Natural killer cell (primary cell): ENCODE results near the gene YTHDF1. TPM values are rescaled to one million over a fixed set of nuclear protein-coding genes. Genes with fewer than 3 reads are reported as not detected.

Source experiments
- ATAC-seq, 3 donors: fragments of 150-1000 bp in 2 of 3; fragments of 200-7000 bp in 1 of 3; cut with Tn5 transposase; 1 replicate in 1 of 3; 2 replicates in 2 of 3; pipeline ENCODE4 v1.10.0; 2021; ENCODE audit warnings: mild to moderate bottlenecking in 2 of 3, moderate library complexity in 2 of 3
- DNase-seq, 2 donors: peaks; one replicate each; pipeline versions ENCODE4 v3.0.0 to v3.0.0-alpha.2; 2013 to 2021; ENCODE audit warnings: mixed read lengths in 1 of 2
- H3K27ac ChIP-seq: one replicate; pipeline ENCODE4 v1.5.1; 2013; ENCODE audit warnings: mild to moderate bottlenecking, low read length
- H3K27me3 ChIP-seq: one replicate; pipeline ENCODE4 v1.6.1; 2013; ENCODE audit warnings: low read length; ENCODE audit not compliant: control insufficient read depth, insufficient read depth
- H3K36me3 ChIP-seq: one replicate; pipeline ENCODE4 v1.6.1; 2013; ENCODE audit warnings: low read length; ENCODE audit not compliant: control insufficient read depth, insufficient read depth
- H3K4me1 ChIP-seq: one replicate; pipeline ENCODE4 v1.6.1; 2013; ENCODE audit warnings: low read length; ENCODE audit not compliant: control insufficient read depth, insufficient read depth
- H3K4me3 ChIP-seq: one replicate; pipeline ENCODE4 v1.5.1; 2013; ENCODE audit warnings: low read length
- H3K9me3 ChIP-seq: one replicate; pipeline ENCODE4 v1.6.1; 2013; ENCODE audit warnings: low read length; ENCODE audit not compliant: control insufficient read depth, insufficient read depth
- H3K27ac Mint-ChIP-seq, 2 donors: one replicate each; pipeline ENCODE4 v1.8.0; 2022; ENCODE audit warnings: mild to moderate bottlenecking in 2 of 2, mixed read lengths in 2 of 2, moderate library complexity in 1 of 2
- H3K27me3 Mint-ChIP-seq, 2 donors: one replicate each; pipeline ENCODE4 v1.8.0; 2022; ENCODE audit warnings: low read depth in 2 of 2, mixed read lengths in 2 of 2
- H3K36me3 Mint-ChIP-seq: one replicate; pipeline ENCODE4 v1.8.0; 2022; ENCODE audit warnings: mixed read lengths
- H3K4me1 Mint-ChIP-seq, 2 donors: one replicate each; pipeline ENCODE4 v1.8.0; 2022; ENCODE audit warnings: mixed read lengths in 2 of 2
- H3K4me3 Mint-ChIP-seq: one replicate; pipeline ENCODE4 v1.8.0; 2022; ENCODE audit warnings: mild to moderate bottlenecking, moderate library complexity, mixed read lengths
- H3K9me3 Mint-ChIP-seq, 2 donors: one replicate each; pipeline ENCODE4 v1.8.0; 2022; ENCODE audit warnings: mixed read lengths in 2 of 2
- WGBS: methylation state at CpG from one replicate; pipeline ENCODE4 v1.1.7; 2013; ENCODE audit warnings: missing lambda C conversion rate; ENCODE audit not compliant: insufficient coverage; 5-methylcytosine and 5-hydroxymethylcytosine counted together
- intact Hi-C: fragments of 100-400 bp; cut with micrococcal nuclease; formaldehyde crosslinking; loops from one replicate; pipeline ENCODE4 v1.14.2; 2022
- total RNA-seq, 4 donors: library from RNA; stranded (reverse); fragments of 120-200 nt in 1 of 4; gene quantifications; one replicate each; pipeline versions ENCODE4 v1.2.3 to v1.2.4, GENCODE V29; 2013 to 2022
- TF ChIP-seq, protein P1 (sequence below): fragments of 200-600 bp; IDR thresholded peaks from one replicate; pipeline ENCODE4 v1.8.0; 2022; ENCODE audit warnings: antibody characterized with exemption

The YTHDF1 gene
- total RNA-seq, 3 donors from 2014 or later (not counting 1 experiment from before 2014, with no cell fraction given) = 39.1 to 43.1 (median 41.0) TPM

DNA sequence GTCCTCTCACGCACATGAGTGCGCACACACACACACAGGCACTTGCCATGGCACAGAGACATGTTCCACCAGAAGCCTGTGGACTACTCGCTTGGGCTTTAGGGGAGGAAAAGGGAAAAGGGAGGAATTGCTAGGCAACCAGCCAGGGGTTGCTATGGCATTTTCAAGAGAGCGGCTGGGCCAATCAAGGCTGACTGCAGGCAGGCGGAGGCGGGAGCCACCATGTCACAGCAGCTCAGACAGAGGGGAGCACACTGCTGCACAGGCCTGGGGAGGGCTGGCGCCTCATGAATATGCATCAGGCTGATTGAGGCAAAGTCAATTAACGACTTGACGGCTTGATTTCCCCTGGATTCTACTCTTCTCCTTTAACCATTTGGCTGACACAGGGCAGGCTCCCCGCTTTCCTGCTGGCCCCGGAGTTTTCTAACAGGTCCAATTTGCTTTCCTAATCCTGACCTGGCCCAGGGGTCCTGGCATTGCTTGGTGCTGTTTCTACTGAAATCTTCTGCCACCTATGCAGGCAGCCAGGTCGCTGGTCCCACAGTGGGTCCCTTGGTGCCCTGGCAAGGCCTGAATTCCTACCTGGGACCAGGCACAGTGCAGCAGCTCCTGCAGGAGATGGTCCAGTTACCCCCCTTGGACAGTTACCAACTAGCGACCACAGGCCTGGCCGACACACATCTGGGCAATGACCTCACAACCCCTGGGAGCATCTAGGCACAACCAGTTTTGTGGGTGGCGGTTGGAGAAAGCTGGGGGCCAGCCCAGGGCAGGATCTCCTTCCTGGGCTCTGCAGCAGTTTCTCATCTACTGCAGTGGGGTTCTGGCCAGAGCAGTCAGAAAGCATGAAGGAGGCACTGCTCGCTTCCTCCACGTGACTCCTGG lies 52.1 kb downstream of the YTHDF1 start:
- Histone ChIP-seq H3K9me3 (no peaks in the 10 kb centered on the region), H3K4me1 (no peaks in the 10 kb centered on the region), H3K36me3 (no peaks in the 10 kb centered on the region), H3K27ac (no peak overlapping the region), H3K27me3 (no peaks in the 10 kb centered on the region), H3K4me3 (no peak overlapping the region)
- Mint-ChIP-seq H3K9me3 (no peaks in the 10 kb centered on the region), H3K27ac (no peak overlapping the region), H3K27me3 (peaks cover 0 to 4% of the 10 kb centered on the region in 2 donors), H3K36me3 (no peaks in the 10 kb centered on the region), H3K4me1 (no peaks in the 10 kb centered on the region), H3K4me3 (no peak overlapping the region)
- TF ChIP-seq, protein P1, sequence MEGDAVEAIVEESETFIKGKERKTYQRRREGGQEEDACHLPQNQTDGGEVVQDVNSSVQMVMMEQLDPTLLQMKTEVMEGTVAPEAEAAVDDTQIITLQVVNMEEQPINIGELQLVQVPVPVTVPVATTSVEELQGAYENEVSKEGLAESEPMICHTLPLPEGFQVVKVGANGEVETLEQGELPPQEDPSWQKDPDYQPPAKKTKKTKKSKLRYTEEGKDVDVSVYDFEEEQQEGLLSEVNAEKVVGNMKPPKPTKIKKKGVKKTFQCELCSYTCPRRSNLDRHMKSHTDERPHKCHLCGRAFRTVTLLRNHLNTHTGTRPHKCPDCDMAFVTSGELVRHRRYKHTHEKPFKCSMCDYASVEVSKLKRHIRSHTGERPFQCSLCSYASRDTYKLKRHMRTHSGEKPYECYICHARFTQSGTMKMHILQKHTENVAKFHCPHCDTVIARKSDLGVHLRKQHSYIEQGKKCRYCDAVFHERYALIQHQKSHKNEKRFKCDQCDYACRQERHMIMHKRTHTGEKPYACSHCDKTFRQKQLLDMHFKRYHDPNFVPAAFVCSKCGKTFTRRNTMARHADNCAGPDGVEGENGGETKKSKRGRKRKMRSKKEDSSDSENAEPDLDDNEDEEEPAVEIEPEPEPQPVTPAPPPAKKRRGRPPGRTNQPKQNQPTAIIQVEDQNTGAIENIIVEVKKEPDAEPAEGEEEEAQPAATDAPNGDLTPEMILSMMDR = no peak
- ATAC-seq = no peak
- DNase-seq = no peak
- WGBS = 72% methylated on average over 17 of the region's 17 CpGs
- intact Hi-C loops = no loop called here

DNA sequence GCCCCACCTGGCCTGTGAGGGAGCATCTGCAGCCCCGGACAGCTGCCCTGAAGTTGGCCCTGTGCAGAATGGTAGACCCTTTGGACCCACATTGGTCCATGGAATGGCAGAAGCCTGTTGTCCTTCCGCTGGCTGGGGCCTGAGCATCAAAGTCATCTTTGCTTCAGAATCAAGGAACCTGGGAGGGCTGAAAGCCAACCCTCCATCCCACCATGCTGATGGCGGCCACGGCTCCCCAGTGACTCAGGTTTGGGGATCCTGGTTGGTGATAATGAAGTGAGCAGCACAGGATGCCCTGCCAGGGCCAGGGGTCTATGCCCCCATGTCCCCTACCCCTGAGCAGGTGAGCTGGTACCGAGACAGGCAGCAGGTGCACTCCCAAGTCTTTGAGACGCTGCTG lies 52.8 kb downstream of the YTHDF1 start:
- 66% methylated on average over 4 of the region's 6 CpGs for WGBS
- ATAC-seq = no peak

DNA sequence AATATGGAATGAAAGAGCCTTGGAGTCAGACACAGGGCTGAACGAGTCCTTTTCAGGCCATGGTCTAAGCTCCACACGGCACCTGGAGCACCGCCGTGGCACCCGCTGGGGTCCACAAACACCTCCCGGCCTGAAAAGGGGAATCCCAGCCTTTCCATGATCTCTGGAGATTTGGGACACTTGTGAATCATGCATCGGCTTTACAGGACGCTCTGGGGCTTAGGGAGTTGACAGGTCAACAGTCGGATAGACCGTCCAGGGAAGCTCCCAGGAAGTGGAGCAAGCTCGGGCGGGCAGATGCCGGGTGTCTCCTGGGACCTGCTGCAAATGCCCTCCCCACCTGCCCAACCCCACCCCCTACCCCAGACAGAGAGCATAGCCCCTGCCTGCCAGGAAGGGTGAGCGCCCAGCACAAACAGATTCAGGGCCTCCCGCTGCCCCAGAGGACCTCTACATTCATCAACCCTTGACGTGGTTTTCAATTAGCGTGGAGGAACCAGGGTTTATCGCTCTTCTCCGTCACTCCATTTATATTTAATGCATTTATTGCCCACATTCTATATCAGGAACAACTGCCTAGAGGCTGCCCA lies 53.6 kb downstream of the YTHDF1 start:
- DNase-seq = no peak
- TF ChIP-seq, protein P1 = no peak
- Mint-ChIP-seq H3K9me3 (no peaks in the 10 kb centered on the region), H3K27ac (no peak overlapping the region), H3K4me1 (no peaks in the 10 kb centered on the region), H3K36me3 (no peaks in the 10 kb centered on the region), H3K27me3 (peaks cover 0 to 4% of the 10 kb centered on the region in 2 donors), H3K4me3 (no peak overlapping the region)
- Histone ChIP-seq H3K36me3 (no peaks in the 10 kb centered on the region), H3K4me1 (no peaks in the 10 kb centered on the region), H3K9me3 (no peaks in the 10 kb centered on the region), H3K27ac (no peak overlapping the region), H3K27me3 (no peaks in the 10 kb centered on the region), H3K4me3 (no peak overlapping the region)
- no peak for ATAC-seq
- intact Hi-C loops = no loop called here
- WGBS = 73% methylated on average over 19 of the region's 19 CpGs

More for the DNA sequence above, 52.8 kb downstream of the YTHDF1 start:
- H3K36me3 Mint-ChIP-seq = no peaks in the 10 kb centered on the region
- H3K9me3 Mint-ChIP-seq = no peaks in the 10 kb centered on the region
- no peak for DNase-seq
- no peaks in the 10 kb centered on the region for H3K4me1 Mint-ChIP-seq
- no peak overlapping the region for H3K27ac Mint-ChIP-seq
- intact Hi-C loops = no loop called here
- no peak overlapping the region for H3K4me3 Mint-ChIP-seq
- peaks cover 0 to 4% of the 10 kb centered on the region in 2 donors for H3K27me3 Mint-ChIP-seq
- Histone ChIP-seq H3K4me1 (no peaks in the 10 kb centered on the region), H3K9me3 (no peaks in the 10 kb centered on the region), H3K27me3 (no peaks in the 10 kb centered on the region), H3K27ac (no peak overlapping the region), H3K36me3 (no peaks in the 10 kb centered on the region), H3K4me3 (no peak overlapping the region)
- TF ChIP-seq, protein P1 = no peak
